ENCODE data around the gene EYS. TPM values are rescaled to one million over a fixed set of nuclear protein-coding genes. Genes with fewer than 3 reads are reported as not detected.

Gene EYS
- total and polyA plus RNA-seq, 4 donors: 0.08 to 0.63 (median 0.36) TPM

GRCh38 chr6:64249115-64249514, 1457.9 kb downstream of the EYS start:
- DNase-seq (ENCODE audit: low spot score): no peak
- TF ChIP-seq FOXA2 (IDR thresholded peaks at IDR 0.05): no peak
- no peak for TF ChIP-seq GABPA (IDR thresholded peaks at IDR 0.05 in 1 of 2, conservative IDR thresholded peaks at IDR 0.05 in 1 of 2)
- TF ChIP-seq ZBTB33 (IDR thresholded peaks at IDR 0.05): no peak
- no peak for TF ChIP-seq NR2F2 (IDR thresholded peaks at IDR 0.05)
- no peak for TF ChIP-seq YY1 (IDR thresholded peaks at IDR 0.05)
- no peak for TF ChIP-seq EGR1 (IDR thresholded peaks at IDR 0.05; ENCODE audit: low read depth in 2 of 2)
- no peak for TF ChIP-seq SP1 (IDR thresholded peaks at IDR 0.05)
- TF ChIP-seq CTCF (IDR thresholded peaks at IDR 0.05; ENCODE audit: low read depth, low read length, missing input control): no peak
- TF ChIP-seq HNF4G (IDR thresholded peaks at IDR 0.05): no peak
- TF ChIP-seq RAD21 (IDR thresholded peaks at IDR 0.05): no peak
- TF ChIP-seq REST (IDR thresholded peaks at IDR 0.05): no peak
- no peak for TF ChIP-seq ATF3 (IDR thresholded peaks at IDR 0.05)
- H3K4me1 ChIP-seq (ENCODE audit: control insufficient read depth in 4 of 4, insufficient read depth in 4 of 4, low read length in 3 of 4): no peaks in the 10 kb centered on the region
- no peaks in the 10 kb centered on the region for H3K27me3 ChIP-seq (ENCODE audit: control insufficient read depth in 4 of 4, insufficient read depth in 4 of 4, low read length in 3 of 4)
- no peaks in the 10 kb centered on the region for H3K9me3 ChIP-seq (ENCODE audit: control insufficient read depth in 4 of 4, low read length in 3 of 4)
- 85% methylated on average over 1 of the region's 1 CpG for WGBS
- H3K27ac ChIP-seq (ENCODE audit: low read depth in 1 of 2, low read length in 2 of 2): no peak overlapping the region
- H3K36me3 ChIP-seq (ENCODE audit: control insufficient read depth in 4 of 4, insufficient read depth in 3 of 4, low read depth in 1 of 4, low read length in 3 of 4): no peaks in the 10 kb centered on the region
- no peak overlapping the region for H3K9ac ChIP-seq (ENCODE audit: low read depth in 1 of 2, low read length in 2 of 2)
- H3K4me3 ChIP-seq (ENCODE audit: low read depth in 1 of 3, low read length in 3 of 3): no peak overlapping the region

- no peaks in the 10 kb centered on the region for H3K4me1 ChIP-seq (ENCODE audit: control insufficient read depth in 4 of 4, insufficient read depth in 4 of 4, low read length in 3 of 4)
- no peak overlapping the region for H3K27ac ChIP-seq (ENCODE audit: low read depth in 1 of 2, low read length in 2 of 2)
- H3K9ac ChIP-seq (ENCODE audit: low read depth in 1 of 2, low read length in 2 of 2): no peak overlapping the region
- H3K27me3 ChIP-seq (ENCODE audit: control insufficient read depth in 4 of 4, insufficient read depth in 4 of 4, low read length in 3 of 4): peaks cover 0 to 2% (median 0%) of the 10 kb centered on the region in 4 donors
- no peak overlapping the region for H3K4me3 ChIP-seq (ENCODE audit: low read depth in 1 of 3, low read length in 3 of 3)
- TF ChIP-seq RXRA (IDR thresholded peaks at IDR 0.05) (no peak), NR2F2 (IDR thresholded peaks at IDR 0.05) (no peak), ZBTB33 (IDR thresholded peaks at IDR 0.05) (no peak), FOXA2 (IDR thresholded peaks at IDR 0.05) (no peak), RAD21 (IDR thresholded peaks at IDR 0.05) (no peak), SP1 (IDR thresholded peaks at IDR 0.05) (no peak), REST (IDR thresholded peaks at IDR 0.05) (no peak), HNF4G (IDR thresholded peaks at IDR 0.05) (no peak), FOXA1 (IDR thresholded peaks at IDR 0.05) (no peak), TAF1 (conservative IDR thresholded peaks at IDR 0.05) (no peak), HNF4A (conservative IDR thresholded peaks at IDR 0.05) (no peak), MAX (IDR thresholded peaks at IDR 0.05) (no peak), EGR1 (IDR thresholded peaks at IDR 0.05; ENCODE audit: low read depth in 2 of 2) (no peak), GABPA (IDR thresholded peaks at IDR 0.05 in 1 of 2, conservative IDR thresholded peaks at IDR 0.05 in 1 of 2) (no peak), YY1 (IDR thresholded peaks at IDR 0.05) (no peak), JUND (IDR thresholded peaks at IDR 0.05) (no peak)
- H3K36me3 ChIP-seq (ENCODE audit: control insufficient read depth in 4 of 4, insufficient read depth in 3 of 4, low read depth in 1 of 4, low read length in 3 of 4): no peaks in the 10 kb centered on the region
- no peak for DNase-seq (ENCODE audit: low spot score)
- H3K9me3 ChIP-seq (ENCODE audit: control insufficient read depth in 4 of 4, low read length in 3 of 4): no peaks in the 10 kb centered on the region
Measured at GRCh38 chr6:64243618-64244017, 1463.4 kb downstream of the EYS start.
